Measurements from ENCODE around the gene LGALS9.
"Not testable (repeated sequence)": the region's sequence is repeated elsewhere in the genome, so short reads cannot be mapped to it uniquely, and the experiment has no call there.

The LGALS9 gene

DNA sequence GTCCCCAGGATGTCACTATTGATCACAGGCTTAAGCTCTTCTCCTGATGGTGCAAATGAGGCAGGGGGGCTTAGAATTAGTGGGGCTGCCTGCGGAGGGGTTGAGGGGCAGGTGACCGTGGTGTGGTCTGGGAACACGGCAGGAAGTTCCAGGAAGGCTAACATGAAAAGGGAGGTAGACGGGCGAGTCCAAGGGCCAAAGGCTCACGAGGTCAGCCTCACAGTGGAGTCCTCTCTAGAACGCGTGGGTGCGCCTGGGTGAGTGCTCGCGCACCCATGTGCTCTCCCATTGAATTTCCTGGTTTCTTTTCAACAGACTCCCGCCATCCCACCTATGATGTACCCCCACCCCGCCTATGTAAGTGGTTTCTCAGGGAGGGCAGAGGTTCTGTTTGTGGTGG lies 15.2 kb downstream of the LGALS9 start:
- no peak for DNase-seq (ENCODE audit: low spot score)
- Mint-ChIP-seq H3K27me3 (ENCODE audit: low read depth) (no peaks in the 10 kb centered on the region), H3K9me3 (no peaks in the 10 kb centered on the region), H3K27ac (no peak overlapping the region), H3K4me3 (no peak overlapping the region), H3K4me1 (ENCODE audit: low read depth) (no peaks in the 10 kb centered on the region), H3K36me3 (ENCODE audit: low read depth) (peaks cover 30% of the 10 kb centered on the region)

DNA sequence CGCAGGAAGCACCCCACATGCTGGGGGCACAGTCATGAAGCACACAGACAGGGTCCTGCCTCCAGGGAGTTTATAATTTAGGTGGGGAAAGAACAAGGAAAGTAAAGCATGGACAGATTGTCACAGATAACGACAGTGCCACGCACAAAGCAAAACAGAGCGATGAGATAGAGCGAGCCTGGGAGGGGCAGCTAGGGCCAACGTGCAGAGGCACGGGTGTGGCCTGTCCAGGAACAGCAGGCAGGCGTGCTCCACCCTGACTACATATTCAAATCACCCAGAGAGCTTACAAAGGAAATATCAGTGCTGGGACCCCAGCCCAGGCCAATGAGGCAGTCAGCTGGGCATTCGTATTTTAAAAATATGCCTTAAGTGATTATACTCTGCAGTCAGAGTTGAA lies 16.8 kb downstream of the LGALS9 start:
- Mint-ChIP-seq H3K9me3 (no peaks in the 10 kb centered on the region), H3K4me1 (ENCODE audit: low read depth) (peaks cover 3% of the 10 kb centered on the region), H3K36me3 (ENCODE audit: low read depth) (peaks cover 24% of the 10 kb centered on the region), H3K4me3 (no peak overlapping the region), H3K27me3 (ENCODE audit: low read depth) (no peaks in the 10 kb centered on the region), H3K27ac (peak overlapping the region; percentile 38)
- DNase-seq (ENCODE audit: low spot score): no peak

DNA sequence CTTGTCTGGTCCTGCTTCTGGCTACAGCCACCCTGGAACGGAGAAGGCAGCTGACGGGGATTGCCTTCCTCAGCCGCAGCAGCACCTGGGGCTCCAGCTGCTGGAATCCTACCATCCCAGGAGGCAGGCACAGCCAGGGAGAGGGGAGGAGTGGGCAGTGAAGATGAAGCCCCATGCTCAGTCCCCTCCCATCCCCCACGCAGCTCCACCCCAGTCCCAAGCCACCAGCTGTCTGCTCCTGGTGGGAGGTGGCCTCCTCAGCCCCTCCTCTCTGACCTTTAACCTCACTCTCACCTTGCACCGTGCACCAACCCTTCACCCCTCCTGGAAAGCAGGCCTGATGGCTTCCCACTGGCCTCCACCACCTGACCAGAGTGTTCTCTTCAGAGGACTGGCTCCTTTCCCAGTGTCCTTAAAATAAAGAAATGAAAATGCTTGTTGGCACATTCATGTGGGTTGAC lies 18.2 kb downstream of the LGALS9 start:
- H3K4me1 Mint-ChIP-seq (ENCODE audit: low read depth); H3K27me3 Mint-ChIP-seq (ENCODE audit: low read depth); DNase-seq (ENCODE audit: low spot score); H3K9me3 Mint-ChIP-seq; H3K4me3 Mint-ChIP-seq: not testable (repeated sequence)
- Mint-ChIP-seq H3K27ac (peak overlapping the region; percentile 68), H3K36me3 (ENCODE audit: low read depth) (peaks cover 19% of the 10 kb centered on the region)

DNA sequence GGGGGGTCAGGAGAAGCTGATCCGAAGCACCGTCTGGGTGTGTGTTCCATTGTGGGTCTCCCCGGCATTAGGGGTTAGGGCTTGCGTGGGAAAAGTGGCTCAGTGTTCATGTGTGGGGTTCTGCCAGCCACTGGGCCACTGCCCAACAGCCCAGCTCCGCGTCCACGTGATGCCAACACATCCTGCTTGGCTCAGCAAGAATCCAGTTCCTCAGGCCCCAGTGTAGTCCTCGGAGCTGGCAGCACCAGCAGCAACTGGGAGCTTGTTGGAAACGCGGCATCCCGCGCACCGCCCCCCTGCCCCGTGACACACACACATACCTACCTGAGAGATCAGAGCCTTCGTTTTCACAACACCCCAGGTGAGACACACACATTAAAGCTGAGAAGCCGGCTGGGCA lies 18.9 kb downstream of the LGALS9 start:
- Mint-ChIP-seq H3K27ac (peak overlapping the region; percentile 45), H3K27me3 (ENCODE audit: low read depth) (no peaks in the 10 kb centered on the region), H3K4me1 (ENCODE audit: low read depth) (peaks cover 8% of the 10 kb centered on the region), H3K4me3 (no peak overlapping the region), H3K9me3 (no peaks in the 10 kb centered on the region), H3K36me3 (ENCODE audit: low read depth) (peaks cover 17% of the 10 kb centered on the region)
- no peak for DNase-seq (ENCODE audit: low spot score)

DNA sequence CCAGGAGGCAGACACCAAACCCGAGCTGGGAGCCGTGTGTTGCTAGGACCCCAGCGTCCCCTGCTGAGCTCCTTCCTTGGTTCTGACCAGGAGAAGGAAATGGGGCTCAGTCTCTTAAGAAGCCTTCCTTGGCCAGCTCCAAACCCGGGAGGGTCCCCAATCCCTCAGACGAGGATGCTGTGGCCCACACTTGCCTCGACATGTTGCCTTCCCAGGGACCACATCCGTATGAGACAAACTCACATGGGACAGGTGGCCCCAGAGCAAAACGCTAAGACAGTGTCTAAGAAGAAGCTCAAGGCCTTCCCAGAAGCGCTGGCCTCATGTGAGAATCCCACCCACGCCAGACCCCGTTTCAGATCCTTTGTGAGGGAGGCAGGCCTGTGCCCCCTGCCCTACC lies 19.8 kb downstream of the LGALS9 start:
- peaks cover 8% of the 10 kb centered on the region for H3K4me1 Mint-ChIP-seq (ENCODE audit: low read depth)
- H3K9me3 Mint-ChIP-seq: no peaks in the 10 kb centered on the region
- peaks cover 17% of the 10 kb centered on the region for H3K36me3 Mint-ChIP-seq (ENCODE audit: low read depth)
- H3K27me3 Mint-ChIP-seq (ENCODE audit: low read depth): no peaks in the 10 kb centered on the region
- DNase-seq (ENCODE audit: low spot score): no peak
- no peak overlapping the region for H3K27ac Mint-ChIP-seq
- no peak overlapping the region for H3K4me3 Mint-ChIP-seq

DNA sequence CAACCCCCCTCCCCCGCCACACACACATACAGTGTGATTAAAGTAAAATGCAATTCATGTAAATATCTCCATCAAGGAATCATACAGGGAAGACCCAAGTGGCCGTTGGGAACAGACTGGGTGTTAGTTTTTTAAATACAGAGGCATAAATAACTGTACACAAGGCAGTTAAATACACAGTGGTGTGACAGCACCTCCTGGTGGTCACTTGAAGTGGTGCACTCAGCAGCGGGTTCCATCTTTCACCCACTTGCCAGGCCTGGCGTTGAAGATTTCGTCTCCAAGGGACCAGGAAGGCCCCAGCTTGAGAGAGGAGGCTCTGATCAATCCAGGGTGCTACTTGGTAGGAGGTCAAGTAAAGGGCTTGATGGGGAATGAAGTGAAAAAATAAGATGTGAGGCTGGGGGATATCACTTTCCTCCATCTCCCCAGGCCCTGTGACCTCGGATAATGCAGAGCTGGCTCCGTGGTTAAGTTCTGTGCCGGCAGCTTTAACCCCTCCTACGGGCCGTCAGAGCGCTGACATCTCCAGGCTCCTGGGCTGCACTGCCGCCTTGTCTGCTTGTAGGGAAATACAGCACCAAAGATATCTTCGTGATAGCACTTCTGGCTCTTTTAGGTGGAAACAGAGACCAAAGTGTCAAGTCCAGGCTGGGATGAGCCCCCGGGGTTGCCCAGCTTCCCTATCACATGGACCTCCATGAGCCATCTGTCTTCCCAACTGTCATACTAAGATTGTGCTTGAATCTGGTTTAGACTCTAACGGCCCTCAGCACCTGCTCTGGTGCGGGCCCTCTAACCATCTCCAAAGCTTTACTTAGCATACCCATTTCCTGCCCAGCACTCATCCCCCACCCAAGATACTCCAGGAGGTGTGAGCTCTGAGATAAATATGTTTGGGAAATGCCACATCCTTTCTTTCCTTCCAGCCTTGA lies 20.7 kb downstream of the LGALS9 start:
- Mint-ChIP-seq H3K27ac (no peak overlapping the region), H3K27me3 (ENCODE audit: low read depth) (no peaks in the 10 kb centered on the region), H3K9me3 (no peaks in the 10 kb centered on the region), H3K4me1 (ENCODE audit: low read depth) (peaks cover 8% of the 10 kb centered on the region), H3K4me3 (no peak overlapping the region), H3K36me3 (ENCODE audit: low read depth) (peaks cover 14% of the 10 kb centered on the region)
- DNase-seq (ENCODE audit: low spot score): peak; percentile 55

DNA sequence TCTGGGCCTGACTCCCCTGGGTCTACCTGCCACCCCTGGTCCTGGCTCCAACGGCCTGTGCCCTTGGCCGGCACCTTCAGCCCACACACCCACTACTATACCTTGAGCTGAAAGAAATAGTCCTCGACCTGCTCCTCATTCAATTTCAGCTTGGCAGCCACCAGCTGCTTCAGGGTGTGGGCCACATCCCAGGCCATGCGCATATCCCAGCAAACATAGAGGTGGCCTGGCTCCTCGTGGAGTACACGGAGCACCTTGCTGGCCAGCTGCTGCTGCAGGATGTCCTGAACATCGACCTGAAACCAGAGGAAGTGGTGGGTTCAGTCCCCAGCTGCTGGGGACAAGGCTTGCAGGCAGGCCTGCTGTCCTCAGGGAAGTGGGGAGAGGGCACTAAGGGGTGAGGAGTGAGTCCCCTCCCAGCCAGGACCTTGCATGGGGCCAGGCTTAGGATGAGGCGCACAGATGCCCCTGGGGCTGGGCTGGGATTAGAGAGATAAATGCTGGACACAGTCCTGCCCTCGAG lies 22.5 kb downstream of the LGALS9 start:
- H3K4me3 Mint-ChIP-seq; H3K27ac Mint-ChIP-seq; H3K4me1 Mint-ChIP-seq (ENCODE audit: low read depth); H3K9me3 Mint-ChIP-seq; H3K36me3 Mint-ChIP-seq (ENCODE audit: low read depth); H3K27me3 Mint-ChIP-seq (ENCODE audit: low read depth); DNase-seq (ENCODE audit: low spot score): not testable (repeated sequence)

DNA sequence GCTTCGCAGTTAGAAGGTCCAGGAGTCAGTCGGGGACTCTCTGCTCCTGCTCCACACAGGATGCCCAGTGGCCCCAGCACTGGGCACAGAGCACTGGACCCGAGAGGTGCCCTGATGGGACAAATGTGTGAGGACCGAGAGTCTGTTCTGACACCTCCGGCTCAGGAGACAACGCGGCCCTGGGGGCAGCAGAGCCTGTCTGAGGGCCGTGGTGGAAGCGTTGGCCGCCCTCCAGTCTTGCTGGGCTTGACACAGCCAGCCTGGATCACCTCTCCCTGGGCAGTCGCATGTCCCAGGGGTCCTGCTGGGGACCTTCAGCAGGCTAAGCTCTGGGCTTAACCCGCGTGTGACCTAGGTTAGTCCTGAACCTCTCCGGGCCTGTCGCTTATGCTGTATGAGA lies 23.1 kb downstream of the LGALS9 start:
- DNase-seq (ENCODE audit: low spot score): no peak
- peaks cover 8% of the 10 kb centered on the region for H3K4me1 Mint-ChIP-seq (ENCODE audit: low read depth)
- peaks cover 3% of the 10 kb centered on the region for H3K36me3 Mint-ChIP-seq (ENCODE audit: low read depth)
- no peaks in the 10 kb centered on the region for H3K27me3 Mint-ChIP-seq (ENCODE audit: low read depth)
- H3K27ac Mint-ChIP-seq: no peak overlapping the region
- no peak overlapping the region for H3K4me3 Mint-ChIP-seq
- H3K9me3 Mint-ChIP-seq: no peaks in the 10 kb centered on the region

DNA sequence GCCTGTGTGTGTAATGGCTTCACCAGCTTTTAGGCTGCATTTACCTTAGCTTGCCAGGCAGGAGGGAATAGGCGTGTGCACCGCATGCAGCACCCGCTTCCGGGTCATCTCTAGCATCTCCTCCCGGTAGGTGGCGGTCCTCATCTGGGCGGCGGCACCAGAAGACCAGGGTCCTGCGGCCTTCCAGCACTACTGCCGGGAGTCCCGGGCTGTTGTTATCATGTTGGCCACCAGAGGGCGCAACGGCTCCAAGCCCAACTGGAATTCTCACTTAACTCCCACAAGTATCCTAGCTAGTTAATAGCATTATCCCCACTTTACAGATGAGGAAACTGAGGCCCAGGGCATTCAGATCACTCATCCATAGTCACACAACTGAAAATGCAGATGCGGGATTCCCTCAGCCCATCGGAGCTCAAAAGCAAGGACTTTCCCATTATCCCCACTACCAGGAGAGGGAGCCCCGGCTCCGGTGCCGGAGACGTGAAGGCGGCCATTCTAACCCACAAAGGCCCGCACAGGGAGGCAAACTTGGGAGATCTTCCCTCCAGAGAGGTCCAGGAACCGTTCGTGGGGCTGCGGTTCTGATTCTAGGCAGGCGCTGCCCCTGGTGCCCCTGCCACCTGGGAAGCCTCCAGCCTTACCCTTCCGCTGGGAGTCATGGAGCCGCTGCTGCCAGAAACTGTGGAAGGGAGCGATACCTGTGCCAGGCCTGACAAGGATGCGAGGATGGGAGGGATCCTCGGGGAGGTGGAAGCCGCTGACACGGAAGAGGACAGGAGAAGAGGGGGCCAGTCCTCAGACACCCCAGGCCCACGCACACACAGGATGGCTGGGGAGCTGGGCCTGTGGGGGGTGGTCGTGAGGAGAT lies 23.9 kb downstream of the LGALS9 start:
- H3K4me1 Mint-ChIP-seq (ENCODE audit: low read depth): peaks cover 8% of the 10 kb centered on the region
- H3K27ac Mint-ChIP-seq: no peak overlapping the region
- H3K9me3 Mint-ChIP-seq: no peaks in the 10 kb centered on the region
- H3K36me3 Mint-ChIP-seq (ENCODE audit: low read depth): no peaks in the 10 kb centered on the region
- no peak overlapping the region for H3K4me3 Mint-ChIP-seq
- H3K27me3 Mint-ChIP-seq (ENCODE audit: low read depth): no peaks in the 10 kb centered on the region
- DNase-seq (ENCODE audit: low spot score): peak; percentile 58

DNA sequence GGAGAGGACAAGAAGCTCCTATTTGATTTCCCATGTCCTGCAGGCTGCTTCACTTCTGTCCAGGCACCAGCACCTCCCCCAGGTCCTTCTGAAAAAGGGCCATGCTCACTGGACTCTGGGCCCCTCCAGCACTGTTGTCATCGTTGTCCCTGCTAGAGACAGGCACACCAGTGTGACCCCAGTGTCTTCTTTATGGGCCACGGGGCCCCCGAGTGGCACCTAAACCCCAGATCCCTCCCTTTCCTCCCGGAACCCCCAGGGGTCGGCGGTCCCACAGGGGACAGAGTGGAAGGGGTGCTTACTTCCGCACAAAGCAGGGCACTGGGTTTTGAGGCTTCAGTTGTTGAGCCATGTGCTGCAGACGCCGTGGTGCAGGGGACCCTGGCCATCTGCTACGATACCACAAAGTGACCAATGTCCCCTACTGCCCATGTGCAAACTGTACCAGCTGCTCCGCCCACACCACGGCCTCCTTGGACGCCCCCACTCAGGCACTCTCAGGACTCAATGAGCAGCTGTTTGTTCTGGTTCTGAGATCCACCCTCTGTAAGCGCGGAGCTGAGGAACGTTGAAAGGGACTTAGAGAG lies 24.6 kb downstream of the LGALS9 start:
- DNase-seq (ENCODE audit: low spot score); H3K27ac Mint-ChIP-seq: not testable (repeated sequence)

DNA sequence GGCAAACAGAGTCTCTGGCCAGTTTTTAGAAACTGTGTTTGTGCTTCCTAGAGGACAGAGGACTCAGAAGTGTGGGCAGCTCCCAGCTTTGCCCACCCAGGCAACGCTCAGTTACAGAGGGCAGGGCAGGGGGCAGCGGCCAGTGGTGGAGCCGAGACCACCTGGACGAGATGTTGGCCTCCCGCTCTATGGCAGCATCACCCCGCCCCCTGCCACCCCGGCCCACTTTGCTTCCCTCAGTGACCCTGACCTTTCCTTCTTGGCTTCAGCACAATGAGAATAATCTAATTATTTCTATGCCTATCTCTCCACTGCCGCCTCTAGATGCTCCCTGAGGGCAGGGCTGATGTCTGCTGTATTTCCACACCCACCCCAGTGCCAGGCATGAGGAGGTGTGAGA lies 25.6 kb downstream of the LGALS9 start:
- not testable (repeated sequence) for DNase-seq (ENCODE audit: low spot score); H3K4me3 Mint-ChIP-seq; H3K27me3 Mint-ChIP-seq (ENCODE audit: low read depth); H3K9me3 Mint-ChIP-seq; H3K4me1 Mint-ChIP-seq (ENCODE audit: low read depth); H3K36me3 Mint-ChIP-seq (ENCODE audit: low read depth); H3K27ac Mint-ChIP-seq

More for the DNA sequence above, 24.6 kb downstream of the LGALS9 start:
- not testable (repeated sequence) for H3K36me3 Mint-ChIP-seq (ENCODE audit: low read depth); H3K4me1 Mint-ChIP-seq (ENCODE audit: low read depth); H3K9me3 Mint-ChIP-seq; H3K27me3 Mint-ChIP-seq (ENCODE audit: low read depth); H3K4me3 Mint-ChIP-seq

DNA sequence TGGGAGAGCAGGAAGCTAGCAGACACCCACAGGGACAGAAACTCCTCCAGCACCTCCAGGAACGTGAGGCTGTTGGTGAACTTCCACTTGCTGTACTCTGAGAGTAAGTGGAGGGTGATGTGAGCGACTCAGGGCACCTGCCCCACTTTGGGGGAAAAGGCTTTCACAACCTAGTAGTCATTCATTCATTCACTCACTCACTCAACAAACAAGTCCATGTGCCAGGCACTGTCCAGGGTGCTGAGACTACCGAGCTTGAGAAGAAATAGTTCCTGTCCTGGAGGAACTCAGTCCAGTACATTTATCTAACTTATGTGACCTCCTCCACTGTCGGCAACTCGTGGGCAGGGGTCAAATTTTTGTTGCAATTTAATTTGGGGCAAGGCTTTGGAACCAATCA lies 26.6 kb downstream of the LGALS9 start:
- H3K27me3 Mint-ChIP-seq (ENCODE audit: low read depth): no peaks in the 10 kb centered on the region
- H3K4me1 Mint-ChIP-seq (ENCODE audit: low read depth): peaks cover 5% of the 10 kb centered on the region
- DNase-seq (ENCODE audit: low spot score): no peak
- H3K36me3 Mint-ChIP-seq (ENCODE audit: low read depth): no peaks in the 10 kb centered on the region
- H3K9me3 Mint-ChIP-seq: no peaks in the 10 kb centered on the region
- no peak overlapping the region for H3K27ac Mint-ChIP-seq
- no peak overlapping the region for H3K4me3 Mint-ChIP-seq

DNA sequence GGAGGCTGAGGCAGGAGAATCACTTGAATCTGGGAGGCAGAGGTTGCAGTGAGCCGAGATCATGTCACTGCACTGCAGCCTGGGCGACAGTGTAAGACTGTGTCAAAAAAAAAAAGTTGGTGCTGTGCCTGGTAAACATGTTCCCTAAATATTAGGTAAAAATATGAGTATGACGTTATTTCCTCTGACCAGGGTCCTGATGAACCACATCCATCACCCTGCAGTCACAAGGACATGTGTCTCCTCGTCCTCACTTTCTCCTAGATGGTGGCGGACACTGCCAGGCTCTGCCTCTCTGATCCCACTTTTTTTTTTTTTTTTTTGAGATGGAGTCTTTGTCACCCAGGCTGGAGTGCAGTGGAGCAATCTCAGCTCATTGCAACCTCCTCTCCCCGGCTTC lies 28.7 kb downstream of the LGALS9 start:
- no peaks in the 10 kb centered on the region for H3K9me3 Mint-ChIP-seq
- no peak overlapping the region for H3K4me3 Mint-ChIP-seq
- no peaks in the 10 kb centered on the region for H3K36me3 Mint-ChIP-seq (ENCODE audit: low read depth)
- no peak for DNase-seq (ENCODE audit: low spot score)
- no peaks in the 10 kb centered on the region for H3K27me3 Mint-ChIP-seq (ENCODE audit: low read depth)
- peaks cover 2% of the 10 kb centered on the region for H3K4me1 Mint-ChIP-seq (ENCODE audit: low read depth)
- H3K27ac Mint-ChIP-seq: no peak overlapping the region

DNA sequence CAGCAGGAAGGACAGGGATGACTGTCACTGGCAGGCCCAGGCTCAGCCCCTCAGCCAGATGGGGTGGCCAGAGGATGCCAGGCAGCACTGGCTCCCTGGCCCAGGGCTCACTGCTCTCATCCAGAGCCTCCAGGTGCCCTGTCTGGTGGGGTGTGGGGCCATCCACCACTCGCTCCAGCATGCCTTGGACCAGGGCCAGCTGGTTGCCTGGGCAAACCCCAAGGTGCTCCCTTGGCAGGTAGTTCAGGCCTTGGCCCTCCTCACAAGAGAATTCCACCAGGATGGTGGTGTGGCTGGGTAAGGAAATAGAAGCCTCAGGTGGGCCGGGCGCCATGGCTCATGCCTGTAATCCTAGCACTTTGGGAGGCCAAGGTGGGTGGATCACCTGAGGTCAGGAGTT lies 29.4 kb downstream of the LGALS9 start:
- Mint-ChIP-seq H3K9me3 (no peaks in the 10 kb centered on the region), H3K36me3 (ENCODE audit: low read depth) (no peaks in the 10 kb centered on the region), H3K4me3 (no peak overlapping the region), H3K27ac (no peak overlapping the region), H3K4me1 (ENCODE audit: low read depth) (no peaks in the 10 kb centered on the region), H3K27me3 (ENCODE audit: low read depth) (no peaks in the 10 kb centered on the region)
- DNase-seq (ENCODE audit: low spot score): no peak
